ENCODE results near the gene RNPEP.
"Not testable (repeated sequence)": the region's sequence is repeated elsewhere in the genome, so short reads cannot be mapped to it uniquely, and the experiment has no call there.

RNPEP gene, protein sequence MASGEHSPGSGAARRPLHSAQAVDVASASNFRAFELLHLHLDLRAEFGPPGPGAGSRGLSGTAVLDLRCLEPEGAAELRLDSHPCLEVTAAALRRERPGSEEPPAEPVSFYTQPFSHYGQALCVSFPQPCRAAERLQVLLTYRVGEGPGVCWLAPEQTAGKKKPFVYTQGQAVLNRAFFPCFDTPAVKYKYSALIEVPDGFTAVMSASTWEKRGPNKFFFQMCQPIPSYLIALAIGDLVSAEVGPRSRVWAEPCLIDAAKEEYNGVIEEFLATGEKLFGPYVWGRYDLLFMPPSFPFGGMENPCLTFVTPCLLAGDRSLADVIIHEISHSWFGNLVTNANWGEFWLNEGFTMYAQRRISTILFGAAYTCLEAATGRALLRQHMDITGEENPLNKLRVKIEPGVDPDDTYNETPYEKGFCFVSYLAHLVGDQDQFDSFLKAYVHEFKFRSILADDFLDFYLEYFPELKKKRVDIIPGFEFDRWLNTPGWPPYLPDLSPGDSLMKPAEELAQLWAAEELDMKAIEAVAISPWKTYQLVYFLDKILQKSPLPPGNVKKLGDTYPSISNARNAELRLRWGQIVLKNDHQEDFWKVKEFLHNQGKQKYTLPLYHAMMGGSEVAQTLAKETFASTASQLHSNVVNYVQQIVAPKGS

DNA sequence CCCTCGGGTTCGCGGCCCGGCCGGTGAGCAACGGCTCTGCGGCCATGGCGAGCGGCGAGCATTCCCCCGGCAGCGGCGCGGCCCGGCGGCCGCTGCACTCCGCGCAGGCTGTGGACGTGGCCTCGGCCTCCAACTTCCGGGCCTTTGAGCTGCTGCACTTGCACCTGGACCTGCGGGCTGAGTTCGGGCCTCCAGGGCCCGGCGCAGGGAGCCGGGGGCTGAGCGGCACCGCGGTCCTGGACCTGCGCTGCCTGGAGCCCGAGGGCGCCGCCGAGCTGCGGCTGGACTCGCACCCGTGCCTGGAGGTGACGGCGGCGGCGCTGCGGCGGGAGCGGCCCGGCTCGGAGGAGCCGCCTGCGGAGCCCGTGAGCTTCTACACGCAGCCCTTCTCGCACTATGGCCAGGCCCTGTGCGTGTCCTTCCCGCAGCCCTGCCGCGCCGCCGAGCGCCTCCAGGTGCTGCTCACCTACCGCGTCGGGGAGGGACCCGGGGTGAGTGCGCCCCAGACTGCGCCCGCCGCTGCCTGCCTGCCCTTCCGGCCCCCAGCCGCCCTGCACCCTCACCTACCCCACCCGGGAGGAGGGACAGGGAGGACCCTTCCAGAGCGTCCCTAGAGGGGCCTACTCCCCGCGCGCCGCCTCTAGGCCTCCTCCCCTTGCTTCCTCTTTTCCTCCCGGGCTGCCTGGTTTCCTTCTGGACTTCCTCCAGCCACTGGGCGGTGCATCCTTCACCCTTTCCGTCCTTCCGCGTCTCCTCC is at the start of gene RNPEP:
TSS of gene RNPEP (plus strand) at position 26 of the 757 bp plus-strand sequence. CDS start at position 45, 19 bp downstream.
- peak; percentile 53 for DNase-seq

DNA sequence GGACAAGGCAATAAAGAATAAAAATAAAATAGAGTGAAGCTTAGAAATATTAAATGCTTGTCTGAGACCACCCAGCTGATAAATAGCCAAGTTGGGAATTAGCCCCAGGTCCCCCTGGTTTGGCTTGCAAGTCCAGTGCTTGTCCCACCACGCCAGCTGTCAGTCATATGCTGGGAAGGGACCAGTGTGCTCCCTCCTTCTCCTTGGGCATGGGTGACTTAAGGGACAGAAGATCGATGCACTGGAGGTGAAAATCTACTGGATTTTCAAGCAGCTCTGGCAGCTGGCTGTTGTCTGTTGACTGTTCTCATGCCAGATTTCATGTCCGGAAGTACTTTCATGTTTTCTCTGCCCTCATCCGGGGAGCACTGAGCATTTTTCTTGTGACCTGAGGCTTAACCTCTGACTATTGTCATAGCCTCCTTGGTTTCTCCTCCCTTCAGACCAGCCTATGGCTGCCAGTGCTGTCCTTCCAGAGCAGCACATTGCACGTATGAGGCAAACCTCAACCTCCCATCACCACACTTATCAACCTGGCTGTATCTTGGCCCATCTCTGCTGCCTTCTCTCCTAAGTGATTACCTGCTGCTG is 48.5 kb upstream of the RNPEP start:
- no peak for DNase-seq

DNA sequence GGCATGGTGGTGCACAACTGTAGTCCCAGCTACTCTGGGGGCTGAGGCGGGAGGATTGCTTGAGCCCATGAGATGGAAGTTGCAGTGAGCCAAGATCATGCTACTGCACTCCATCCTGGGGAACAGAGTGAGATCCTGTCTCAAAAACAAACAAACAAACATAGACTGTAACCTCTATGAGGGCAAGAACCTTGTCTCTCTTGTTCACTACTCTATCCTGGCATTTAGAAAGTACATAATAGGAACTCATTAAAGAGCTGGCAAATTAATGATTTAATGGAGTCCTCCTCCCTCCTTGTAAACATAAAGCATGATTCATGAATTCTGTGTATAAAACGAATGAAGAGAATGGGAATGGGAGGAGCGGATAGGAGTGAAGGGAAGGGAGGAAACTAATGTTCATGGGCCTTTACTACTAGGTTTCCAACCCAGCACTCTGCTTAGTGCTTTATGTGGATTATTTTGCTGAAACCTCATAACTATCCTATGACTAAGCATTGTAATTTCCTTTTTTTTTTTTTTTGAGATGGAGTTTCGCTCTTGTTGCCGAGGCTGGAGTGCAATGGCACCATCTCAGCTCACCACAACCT is 44.7 kb upstream of the RNPEP start:
- DNase-seq: no peak

DNA sequence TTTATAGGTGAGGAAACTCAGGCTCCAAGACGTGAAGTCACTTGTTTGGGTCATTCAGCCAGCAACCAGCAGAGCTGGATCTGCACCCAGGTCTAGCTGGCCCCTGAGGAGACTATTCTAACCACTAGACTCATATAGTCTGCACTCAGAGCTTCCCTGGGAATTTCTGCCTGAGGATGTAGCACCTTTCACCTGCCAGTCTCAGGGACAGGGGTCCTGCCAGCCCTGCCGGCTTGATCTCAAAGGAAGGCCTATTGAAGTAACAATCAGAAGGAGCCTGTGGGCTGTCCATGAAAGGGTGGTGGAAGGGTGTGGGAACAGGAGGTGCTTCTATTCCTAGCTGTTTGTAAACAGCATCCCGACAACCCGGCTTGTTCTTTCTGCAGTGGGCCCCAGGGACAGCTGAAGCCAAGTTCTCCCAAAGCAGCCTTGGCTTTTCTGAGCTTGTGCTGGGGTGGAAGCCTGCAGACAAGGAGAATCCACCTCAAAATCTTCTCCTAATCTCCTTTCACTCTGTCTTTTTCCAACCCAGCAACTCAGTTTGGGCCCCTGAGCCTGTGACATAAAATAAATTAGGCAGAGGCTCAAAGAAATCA is 43.9 kb upstream of the RNPEP start:
- no peak for DNase-seq

DNA sequence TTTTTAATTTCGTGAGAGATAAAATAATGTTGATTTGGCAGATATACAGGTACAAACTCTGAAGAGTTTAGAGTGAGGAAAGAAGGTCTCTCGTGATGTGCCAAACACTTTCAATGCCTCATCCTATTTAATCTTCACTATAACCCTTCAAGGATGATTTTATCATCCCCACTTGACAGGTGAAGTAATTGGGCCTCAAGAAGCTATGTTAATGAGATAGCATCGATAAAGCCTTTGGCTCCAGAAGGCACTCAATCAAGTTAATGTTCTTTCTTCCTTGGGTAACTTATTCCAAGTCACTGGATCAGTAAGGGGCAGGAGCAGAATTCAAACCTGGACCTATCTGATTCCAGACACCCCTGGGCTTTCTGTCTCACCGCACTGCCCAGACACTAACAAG is 43.3 kb upstream of the RNPEP start:
- no peak for DNase-seq

DNA sequence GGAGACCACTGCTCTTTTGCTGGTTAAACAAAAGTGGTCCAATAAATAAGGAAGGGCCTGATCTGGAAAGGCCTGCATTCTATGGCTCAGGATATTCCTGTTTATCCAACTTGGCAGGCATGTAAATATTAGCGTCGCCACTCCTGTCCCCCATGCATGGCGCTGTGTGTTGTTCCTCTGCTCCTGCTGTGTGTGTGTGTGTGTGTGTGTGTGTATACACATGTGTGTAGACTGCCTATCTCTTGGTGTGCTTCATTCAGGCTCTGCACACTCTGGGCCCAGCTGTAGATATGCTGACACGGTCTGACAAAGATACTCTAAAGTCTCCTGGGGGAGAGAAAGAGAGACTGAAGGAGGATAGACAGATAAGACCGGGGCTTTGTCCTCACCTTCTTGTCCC is 42.9 kb upstream of the RNPEP start:
- no peak for DNase-seq

DNA sequence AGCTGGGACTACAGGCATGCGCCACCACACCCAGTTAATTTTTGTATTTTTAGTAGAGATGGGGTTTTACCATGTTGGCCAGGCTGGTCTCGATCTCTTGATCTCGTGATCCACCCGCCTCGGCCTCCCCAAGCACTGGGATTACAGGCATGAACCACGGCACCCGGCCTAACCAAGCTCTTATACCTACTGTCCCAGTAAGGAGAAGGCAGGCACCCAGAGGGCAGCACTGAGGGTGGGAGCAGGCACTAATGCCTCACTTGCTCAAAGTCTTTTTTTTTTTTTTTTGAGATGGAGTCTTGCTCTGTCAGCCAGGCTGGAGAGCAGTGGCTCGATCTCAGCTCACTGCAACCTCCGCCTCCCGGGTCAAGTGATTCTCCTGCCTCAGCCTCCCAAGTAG is 42.1 kb upstream of the RNPEP start:
- DNase-seq: not testable (repeated sequence)

DNA sequence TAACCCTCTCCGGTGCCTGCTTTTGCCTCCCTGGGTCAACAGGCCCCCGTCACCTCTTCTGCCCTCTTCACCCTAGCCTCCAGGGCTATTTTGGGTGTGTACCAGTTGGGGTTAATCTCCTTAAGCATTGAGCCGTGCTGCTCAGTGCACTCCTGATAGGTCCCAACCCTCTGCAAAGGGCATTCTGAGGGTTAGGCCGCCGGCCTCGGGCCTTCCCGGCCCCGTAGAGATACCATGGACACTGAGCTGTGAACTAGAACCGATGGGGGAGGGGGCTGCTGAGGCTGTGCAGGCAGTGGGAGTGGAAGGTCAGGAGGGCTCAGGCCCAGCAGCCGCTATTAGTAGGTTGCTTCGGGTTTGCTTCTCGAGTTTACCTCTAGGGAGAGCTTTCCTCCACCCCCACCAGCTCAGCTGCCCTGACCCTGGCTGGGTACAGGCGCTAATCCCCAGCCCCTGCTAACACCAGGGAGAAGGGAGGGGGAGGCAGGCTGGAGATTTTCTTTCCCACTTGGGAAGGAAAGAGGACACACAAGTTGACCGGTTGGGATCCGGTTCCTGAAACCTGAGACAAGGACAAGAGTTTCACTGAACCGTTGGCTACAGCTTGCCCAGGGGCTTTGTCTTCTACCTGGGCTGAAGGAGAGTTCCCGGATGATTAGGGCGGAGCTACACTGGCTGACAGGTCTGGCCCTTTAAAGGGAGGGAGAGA is 40.9 kb upstream of the RNPEP start:
- no peak for DNase-seq

DNA sequence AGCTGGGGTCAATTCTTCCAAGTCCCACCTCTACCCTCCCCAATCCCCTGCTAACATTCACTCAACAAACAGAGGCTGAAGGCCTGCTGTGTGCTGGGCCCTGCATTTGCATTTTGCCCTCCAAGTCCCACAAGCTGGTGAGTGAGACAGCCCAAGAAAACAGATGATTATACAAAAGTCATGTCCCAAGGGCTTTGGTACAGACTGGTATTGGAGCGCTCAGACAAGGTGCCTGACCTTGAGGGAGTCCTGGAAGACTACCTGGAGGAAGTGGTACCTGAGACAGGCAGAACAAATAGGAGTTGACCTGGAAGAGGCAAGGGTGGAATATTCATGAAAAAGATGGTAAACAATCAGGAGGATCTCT is 40.3 kb upstream of the RNPEP start:
- DNase-seq: no peak

DNA sequence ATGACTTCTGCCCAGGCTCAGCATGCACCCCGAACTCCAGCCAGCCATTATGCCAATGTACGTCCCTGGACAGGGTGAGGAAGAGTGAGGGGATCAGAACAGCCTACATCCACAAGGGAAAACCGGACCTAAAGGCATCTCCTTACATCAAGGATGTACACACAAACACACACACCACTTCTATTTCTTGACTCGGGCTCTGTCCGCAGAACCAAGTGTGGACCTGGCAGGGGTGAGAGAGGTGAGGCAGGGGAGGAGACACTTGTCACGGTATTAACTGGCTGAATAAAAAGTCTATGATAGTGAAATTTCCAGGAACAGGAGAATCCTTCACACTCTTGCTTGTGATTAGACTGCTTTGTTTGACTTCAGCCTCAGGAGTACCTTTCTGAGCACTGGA is 38.4 kb upstream of the RNPEP start:
- DNase-seq: no peak

DNA sequence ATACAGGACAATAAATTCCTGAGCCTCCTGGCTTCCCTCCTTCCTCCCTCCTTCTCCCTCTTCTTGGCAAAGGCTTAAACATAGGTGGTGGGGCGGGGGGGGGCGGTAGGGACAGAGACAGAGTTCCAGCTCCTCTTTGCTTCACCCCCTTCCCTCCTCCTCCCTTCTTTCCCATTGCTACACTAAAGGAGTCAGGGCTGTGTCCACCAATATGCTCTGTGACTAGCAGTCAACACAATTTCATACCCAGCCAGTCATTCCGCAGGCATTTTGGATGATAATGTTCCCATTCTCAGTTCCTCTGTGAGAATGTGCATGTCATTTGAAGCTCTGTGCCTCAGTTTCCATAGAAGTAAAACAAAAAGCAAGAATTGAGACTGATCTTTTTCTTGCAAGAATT is 37.8 kb upstream of the RNPEP start:
- DNase-seq: no peak

DNA sequence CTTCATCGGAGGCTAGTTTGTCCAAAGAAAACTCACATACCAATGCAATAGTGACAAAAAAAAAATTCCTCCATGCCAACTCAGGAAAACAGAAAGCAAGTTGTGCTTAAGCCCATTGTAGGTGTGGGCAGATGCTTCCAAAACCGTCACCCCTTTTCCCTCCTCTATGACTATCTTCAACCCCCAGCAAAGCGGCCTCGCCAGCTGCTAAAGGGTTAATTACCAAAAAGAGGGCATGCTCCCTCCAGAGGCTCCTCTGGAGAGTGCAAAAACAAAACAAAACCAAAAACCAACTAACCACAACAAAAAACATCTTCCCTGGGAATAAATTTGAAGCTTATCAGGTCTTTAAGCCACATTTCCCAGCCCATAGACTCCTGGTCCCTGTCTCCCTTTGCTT is 37.3 kb upstream of the RNPEP start:
- DNase-seq: no peak

DNA sequence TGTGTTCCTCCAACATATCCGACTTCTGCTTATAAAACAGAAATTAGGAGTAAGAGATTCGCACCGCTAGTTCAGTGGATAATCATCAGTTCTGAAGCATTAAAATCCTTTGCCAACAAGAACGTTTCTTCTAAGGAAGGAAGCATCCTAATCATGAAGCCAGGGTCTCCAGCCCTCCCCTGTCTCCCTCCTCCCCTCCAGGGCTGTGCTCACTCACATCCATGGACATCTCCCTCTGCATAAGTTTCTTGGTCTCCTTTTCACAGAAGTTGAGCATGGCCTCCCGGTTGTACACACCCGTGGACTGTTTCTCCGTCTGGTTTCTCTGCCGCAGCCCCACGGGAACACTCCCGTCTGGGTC is 36.6 kb upstream of the RNPEP start:
- DNase-seq: no peak

DNA sequence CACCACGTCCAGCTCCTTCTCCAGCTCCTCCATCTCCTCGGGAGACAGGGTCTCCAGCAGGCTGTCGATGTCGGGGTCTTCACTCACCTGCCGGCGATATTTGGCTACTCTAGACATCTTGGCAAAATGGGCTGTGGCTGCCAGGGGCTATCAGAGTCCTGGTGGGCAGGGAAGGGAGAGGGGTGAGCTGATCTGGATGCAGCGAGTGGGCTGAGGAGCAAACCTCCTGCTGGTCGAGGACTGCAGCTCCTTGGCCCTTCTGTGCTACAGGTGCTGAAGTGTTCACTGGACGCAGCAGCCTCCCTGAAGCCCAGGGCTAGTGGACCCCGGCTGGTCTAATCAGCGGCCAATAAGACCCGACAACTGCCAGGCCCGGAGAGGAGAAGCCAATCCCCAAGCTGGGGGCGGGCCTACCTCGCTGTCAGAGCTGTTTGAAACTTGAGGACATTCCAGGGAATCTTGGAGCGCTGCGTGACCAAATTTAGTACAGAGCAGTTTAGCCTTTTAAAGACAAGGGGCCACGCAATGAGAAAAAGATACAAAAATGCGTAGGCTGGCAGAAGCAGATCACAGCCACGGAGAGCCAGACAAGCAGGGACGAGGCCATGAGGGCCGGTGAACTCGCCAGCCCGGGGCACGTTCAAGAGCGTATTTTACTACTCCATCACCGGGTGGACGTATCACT is 36.1 kb upstream of the RNPEP start, which contains the start of gene LMOD1:
TSS of gene LMOD1 (minus strand) at position 325 of the 685 bp plus-strand sequence. CDS start at position 117, 208 bp downstream.
- no peak for DNase-seq

DNA sequence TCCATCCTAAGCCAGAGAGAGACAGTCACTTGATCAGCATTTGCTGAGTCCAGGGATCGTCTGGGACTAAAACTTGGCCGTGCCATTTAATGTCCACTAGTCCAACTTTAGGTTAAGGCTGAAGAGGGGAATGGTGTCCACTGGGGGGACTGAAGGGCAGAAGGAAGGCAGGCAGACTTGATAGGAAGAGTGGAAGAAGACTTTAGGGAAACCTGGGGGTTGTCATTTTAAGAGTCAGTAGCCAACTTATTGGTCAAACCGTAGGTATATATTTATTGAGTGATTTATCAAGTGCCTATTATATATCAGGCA is 34.8 kb upstream of the RNPEP start:
- DNase-seq: no peak

DNA sequence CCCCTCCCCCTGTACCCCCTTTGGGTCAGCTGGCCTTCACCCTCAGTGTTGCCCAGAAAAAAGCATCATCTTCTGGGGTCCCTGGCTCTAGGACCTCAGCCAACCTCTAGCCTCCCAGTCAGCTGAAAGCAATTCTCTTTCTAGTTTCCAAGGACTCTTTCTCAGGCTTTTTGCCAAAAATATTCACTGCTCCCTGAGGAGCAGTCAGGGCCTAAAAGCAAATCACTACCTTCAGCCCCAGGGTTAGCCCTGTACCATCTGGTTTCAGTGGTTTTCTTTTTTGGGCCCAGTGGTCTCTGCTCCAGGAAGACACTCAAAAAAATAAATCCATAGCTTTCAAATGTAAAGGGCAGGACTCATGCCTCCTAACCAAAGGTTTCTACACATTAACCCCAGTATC is 33.0 kb upstream of the RNPEP start:
- no peak for DNase-seq

DNA sequence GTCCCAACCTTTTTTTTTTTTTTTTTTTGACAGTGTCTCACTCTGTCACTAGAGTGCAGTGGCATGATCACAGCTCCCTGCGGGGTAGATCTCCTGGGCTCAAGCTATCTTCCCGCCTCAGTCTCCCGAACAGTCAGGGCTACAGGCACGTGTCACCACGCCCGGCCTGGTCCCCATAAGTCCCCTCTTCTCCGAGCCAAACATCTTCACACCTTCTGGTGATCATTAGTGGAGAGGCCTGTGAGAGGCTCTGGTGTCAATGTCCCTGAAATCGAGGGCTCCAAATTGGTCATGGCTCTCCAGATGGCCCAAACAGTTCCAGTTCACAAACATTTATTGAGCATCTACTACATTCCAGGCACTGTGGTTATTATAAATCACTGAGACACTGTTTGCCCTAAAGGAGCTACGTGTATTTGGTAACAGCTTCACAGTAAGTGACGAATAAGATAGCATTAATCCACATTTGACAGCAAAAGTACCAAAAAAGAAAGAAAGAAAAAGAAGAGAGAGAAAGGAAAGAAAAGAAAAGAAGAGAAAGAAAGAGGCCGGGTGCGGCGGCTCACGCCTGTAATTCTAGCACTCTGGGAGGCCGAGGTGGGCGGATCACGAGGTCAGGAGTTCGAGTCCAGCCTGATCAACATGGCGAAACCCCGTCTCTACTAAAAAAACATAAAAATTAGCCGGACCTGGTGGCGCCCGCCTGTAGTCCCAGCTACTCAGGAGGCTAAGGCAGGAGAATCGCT is 28.0 kb upstream of the RNPEP start:
- peak; percentile 8 for DNase-seq

DNA sequence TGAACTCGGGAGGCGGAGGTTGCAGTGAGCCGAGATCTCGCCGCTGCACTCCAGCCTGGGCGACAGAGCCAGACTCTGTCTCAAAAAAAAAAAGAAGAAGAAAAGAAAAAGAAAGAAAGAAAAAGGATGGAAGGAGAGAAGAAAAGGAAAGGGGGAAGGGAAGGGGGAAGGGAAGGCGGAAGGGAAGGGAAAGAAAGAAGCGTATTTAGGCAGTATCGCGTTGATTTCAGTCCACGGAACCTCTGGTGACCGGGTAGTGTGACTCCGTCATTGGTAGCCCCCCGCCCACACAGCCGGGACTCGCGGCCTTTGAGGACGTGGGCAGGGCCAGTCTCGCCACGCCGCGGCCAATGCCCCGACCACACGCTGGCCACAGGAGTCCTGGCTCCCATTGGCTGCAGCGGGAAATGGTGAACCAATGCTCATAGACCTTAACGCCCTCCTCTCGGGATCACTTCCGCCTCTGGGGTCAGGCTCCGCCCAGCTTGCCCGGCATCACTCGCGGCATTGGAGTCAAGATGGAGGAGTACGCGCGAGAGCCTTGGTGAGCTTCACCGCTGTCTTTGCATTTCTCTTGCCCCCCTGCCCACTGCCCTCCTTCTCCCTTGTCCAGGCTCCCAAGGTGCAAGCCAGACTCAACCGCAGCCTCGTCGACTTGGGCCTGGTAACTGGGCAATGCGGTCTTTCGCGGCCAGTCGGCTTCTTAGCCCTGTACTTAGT is 27.3 kb upstream of the RNPEP start, which contains the start of gene TIMM17A:
TSS of gene TIMM17A (plus strand) at position 495 of the 720 bp plus-strand sequence. CDS start at position 519, 24 bp downstream.
- peak; percentile 93 for DNase-seq

DNA sequence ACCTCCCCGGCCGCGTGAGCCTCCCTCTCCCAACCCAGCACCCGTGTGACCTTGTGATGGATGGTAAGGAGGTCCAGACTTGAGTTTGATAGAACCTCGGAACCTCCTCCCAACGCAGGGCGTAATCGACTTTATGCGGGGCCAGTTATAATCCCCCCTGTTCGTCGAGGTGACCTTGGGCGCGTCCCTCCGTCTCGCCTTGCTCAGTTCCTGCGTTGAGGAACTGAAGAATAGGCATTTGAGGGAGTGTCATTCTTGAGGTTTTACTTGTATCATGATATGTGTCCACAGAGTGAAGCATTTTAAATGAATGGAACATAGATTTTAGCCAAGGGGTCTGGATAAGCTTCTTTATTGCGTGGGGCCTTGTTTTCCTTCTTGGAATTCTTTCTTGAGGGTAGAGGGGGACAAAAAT is 26.7 kb upstream of the RNPEP start:
- DNase-seq: no peak

DNA sequence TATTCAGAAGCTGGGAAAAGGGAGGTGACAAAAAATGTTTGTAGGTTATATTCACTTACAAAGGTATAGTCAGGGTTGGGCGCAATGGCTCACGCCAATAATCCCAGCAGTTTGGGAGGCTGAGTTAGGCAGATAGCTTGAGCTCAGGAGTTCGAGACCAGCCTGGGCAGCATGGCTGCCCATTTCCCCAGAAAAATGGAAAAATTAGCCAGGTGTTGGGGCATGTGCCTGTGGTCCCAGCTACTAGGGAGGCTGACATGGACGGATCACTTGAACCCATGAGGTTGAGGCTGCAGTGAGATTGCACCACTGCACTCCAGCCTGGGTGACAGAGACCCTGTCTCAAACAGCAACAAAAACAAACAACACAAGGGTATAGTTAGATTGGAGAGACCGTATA is 24.1 kb upstream of the RNPEP start:
- no peak for DNase-seq
